RCC 7860 (cell line): ENCODE data around the gene MTRF1.
"Not testable (repeated sequence)": the region's sequence is repeated elsewhere in the genome, so short reads cannot be mapped to it uniquely, and the experiment has no call there.

Source experiments
- DNase-seq: peaks from one replicate; pipeline ENCODE4 v3.0.0-alpha.2; 2015; ENCODE audit warnings: low spot score
- FAIRE-seq: peaks from 2 replicates; lab custom pipeline; 2012; peaks lifted over from hg19 to GRCh38; lab: Jason Lieb, UNC

MTRF1 gene

DNA sequence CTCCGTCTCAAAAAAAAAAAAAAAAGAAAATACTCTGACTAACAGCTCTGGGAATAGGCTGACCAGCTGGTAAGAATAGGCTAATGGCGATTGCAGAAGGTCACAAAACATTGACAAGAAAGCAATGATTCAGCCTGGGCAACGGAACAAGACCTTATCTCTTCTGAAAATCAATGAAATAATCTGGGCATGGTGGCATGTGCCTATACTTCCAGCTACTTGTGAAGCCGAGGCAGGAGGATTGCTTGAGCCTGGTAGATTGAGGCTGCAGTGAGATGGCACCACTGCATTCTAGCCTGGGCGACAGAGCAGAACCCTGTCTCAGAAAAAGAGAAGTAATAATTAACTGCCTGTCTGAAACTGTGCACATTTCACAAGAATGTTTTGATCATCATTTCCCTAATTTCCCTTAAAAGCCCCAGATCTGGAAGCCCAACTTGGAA lies 18.8 kb upstream of the MTRF1 start:
- FAIRE-seq = peak; percentile 8
- peak; percentile 56 for DNase-seq

DNA sequence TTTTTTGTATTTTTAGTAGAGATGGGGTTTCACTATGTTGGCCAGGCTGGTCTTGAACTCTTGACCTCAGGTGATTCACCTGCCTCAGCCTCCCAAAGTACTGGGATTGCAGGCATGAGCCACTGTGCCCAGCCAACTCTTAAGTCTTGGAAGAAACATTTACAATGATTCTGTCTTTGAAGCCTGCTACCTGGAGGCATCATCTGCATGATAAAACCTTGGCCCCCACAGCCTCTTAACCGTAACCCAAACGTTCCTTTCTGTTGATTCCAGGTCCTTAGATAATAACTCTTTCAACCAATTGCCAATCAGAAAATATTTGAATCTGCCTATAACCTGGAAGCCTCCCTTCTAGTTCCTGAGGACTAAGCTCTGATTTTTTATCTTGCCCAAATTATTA lies 15.8 kb upstream of the MTRF1 start:
- DNase-seq, FAIRE-seq: not testable (repeated sequence)

DNA sequence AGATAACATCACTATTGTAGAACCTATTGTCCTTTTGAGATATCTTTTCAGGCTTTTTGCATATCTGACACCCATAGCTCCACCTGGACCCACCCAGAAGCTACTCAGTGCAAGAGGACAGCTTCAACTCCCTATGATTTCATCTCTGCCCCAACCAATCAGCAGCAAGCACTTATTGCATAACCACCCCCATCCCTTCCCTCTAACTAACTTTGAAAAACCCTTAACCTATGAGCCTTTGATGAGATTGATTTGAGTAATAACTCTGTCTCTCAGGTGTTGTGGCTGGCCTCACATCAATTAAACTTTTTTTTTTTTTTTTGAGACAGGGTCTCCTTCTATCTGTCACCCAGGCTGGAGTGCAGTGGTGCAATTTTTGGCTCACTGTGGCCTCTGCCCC lies 13.4 kb upstream of the MTRF1 start:
- FAIRE-seq = no peak

DNA sequence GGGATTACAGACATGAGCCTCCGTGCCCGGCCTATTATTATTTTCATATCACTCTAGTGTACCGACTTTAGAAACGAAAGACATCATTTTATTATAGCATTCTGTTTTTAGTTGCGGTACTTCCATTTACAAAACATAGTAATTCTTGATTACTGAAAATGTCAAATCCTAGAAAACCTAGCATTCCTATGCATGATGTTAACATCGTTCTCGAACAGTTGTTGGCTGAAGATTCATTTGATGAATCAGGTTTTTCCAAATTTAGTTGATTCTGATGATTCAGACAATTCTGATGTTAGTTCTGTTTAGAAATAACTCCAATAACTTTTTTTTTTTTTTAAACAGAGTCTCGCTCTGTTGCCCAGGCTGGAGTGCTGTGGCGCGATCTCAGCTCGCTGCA lies 11.5 kb upstream of the MTRF1 start:
- no peak for FAIRE-seq
- DNase-seq = no peak

More for the DNA sequence above, 13.4 kb upstream of the MTRF1 start:
- DNase-seq = no peak

DNA sequence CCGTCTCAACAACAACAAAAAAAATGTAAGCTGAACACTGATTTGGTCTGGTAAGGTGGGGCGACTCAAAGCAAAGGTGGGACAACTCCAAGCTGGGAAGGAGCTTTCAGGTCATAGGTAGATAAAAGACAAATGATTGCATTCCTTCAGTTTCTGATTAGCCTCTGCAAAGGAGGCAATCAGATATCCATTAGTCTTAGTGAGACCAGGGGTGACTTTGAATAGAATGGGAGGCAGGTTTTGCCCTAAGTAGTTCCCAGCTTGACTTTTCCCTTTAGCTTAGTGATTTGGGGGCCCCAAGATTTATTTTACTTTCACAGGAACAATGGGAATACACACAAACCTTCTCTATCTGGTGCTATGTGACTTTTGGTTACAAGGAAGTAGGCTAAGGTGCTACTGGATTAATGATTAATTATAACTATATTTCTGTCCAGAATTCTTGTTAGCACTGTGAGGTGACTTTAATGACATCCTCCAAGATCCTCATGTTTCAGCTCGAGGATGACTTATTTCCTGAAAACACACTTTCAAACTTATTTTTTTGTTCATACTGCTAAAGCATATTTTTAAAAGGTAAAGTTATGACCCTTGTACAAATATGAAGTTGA lies 10.6 kb upstream of the MTRF1 start:
- no peak for FAIRE-seq

DNA sequence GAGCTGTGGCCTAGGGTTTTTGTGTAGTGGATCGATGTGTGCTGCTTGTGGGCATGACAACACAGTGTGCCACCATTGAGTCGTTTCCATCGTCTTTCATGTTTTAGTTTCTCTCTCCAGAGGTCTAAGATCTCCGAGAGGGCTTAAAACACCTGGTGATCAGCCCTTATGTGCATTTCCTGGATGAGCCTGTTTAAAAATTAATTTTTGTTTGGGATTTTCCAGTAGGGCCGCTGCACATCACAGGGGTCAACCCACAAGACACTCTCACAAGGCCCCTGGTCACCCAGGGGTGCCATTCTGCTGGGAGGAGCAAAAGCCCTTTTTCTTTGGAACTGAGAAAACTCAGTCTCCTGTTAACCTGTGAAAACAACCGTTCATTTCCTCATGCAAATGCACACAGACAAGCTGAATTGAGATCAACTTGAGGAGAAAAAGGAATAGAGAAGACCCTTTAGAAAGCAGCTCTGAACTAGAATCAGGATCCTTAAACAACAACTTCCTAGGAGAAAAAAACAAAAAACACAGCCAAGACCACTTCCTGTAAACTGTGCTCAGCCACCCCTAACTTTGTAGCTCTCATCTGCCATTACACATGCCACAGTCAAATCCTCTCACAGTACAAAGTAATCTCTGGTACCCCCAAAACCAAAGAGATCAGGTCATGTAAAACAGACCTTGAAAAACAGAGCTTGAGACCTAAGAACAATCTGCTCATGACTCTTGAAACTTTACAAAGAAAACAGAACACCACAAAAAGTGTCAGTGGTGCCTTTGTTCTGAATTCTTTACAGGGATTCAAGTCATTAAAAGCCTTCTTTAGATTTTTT lies 8.3 kb upstream of the MTRF1 start:
- no peak for DNase-seq
- no peak for FAIRE-seq

More for the DNA sequence above, 10.6 kb upstream of the MTRF1 start:
- no peak for DNase-seq

DNA sequence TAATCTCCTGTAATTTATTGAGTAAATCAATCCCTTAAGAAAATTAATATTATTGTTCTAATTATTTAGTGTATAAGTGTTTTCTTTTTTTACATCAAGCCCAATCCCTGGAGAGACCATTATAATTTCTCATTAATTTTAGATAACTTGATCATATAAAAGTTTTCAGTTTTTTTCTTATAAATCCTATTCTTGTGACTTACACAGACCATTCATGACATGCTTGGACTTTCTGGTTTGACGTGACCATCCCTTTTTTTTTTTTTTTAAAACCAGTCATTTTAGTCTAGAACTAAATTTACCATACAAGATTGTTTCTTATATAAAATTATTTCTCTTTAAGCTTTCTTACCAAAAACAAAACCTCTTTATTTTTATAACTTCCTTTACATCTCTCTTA lies 5.4 kb upstream of the MTRF1 start:
- DNase-seq = peak; percentile 30
- no peak for FAIRE-seq

DNA sequence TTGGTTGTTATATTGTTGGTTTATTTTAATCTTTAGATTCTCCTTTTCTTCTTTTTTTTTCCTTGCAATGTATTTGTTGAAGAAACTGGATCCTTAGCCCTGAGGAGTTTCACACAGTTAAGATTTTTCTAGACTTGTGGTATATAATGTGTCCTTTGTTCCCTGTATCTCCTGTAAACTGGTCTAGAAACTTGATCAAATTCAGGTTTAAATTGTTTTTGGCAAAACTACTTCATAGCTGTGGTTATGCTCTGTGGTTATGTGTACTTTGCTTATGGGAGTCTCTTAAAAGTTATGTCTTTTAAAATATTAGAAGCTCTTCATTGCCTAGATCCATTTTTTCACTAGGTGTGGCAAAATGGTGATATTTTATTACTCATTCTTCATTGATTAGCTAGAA lies 3.7 kb upstream of the MTRF1 start:
- DNase-seq (no peak), FAIRE-seq (no peak)

DNA sequence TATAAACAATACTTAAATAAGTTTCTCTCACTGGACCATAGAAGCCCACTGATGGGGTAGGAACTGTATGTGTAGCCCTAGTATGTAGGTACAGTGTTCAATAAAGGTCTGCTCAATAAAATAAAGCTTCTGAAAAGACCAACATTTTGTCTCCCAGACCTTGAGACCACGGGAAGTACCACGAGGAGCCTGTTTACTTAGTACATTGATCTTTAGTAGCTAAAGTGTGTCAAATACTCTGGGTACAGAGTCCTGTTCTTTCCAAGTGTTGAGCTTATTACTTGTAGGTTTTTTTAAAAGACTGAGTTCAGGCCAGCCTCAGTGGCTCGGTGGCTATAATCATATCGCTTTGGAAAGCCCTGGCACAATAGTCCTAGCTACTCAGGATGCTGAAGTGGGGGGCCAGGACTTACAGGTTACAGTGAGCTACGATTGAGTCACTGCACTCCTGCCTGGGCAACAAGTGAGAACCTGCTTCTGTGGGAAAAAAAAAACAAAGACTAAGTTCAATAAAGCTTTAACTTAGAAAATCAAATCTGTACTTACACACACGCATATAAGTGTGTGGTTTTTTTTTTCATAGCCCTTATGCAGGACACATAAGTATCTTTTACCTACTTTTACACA lies 3.4 kb downstream of the MTRF1 start:
- FAIRE-seq (no peak), DNase-seq (no peak)

DNA sequence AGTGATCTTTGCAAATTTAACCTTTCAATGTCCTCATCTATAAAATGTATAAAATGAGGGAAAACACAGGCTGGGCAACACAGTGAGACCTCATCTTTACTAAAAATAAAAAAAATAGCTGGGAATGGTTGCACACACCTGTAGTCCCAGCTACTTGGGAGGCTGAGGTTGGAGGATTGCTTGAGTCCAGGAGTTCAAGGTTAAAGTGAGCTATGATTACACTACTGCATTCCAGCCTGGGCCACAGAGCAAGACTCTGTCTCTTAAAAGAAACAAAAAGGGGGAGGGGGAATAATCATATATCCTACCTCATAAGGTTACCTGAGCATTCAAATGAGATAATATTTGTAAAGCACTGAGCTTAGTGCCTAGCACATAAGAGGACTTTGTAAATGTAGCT lies 5.8 kb downstream of the MTRF1 start:
- FAIRE-seq = no peak
- no peak for DNase-seq

DNA sequence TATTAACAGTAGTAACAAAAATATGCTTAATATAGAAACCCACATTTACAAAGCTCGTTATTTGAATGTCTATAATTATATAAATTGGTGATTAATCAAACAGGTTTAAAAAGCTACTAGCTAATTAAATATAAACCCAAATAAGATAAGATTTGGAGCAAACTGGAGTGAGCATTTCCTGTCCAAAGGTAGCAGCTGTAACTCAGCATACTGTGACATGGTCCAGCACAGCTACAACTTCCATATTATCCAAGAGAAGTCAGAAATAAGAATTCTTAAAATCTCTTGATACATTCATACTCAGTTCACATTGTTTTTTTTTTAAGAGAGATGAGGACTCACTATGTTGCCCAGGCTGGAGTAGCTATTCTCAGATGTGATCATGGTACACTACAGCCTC lies 8.5 kb downstream of the MTRF1 start:
- no peak for FAIRE-seq
- no peak for DNase-seq

DNA sequence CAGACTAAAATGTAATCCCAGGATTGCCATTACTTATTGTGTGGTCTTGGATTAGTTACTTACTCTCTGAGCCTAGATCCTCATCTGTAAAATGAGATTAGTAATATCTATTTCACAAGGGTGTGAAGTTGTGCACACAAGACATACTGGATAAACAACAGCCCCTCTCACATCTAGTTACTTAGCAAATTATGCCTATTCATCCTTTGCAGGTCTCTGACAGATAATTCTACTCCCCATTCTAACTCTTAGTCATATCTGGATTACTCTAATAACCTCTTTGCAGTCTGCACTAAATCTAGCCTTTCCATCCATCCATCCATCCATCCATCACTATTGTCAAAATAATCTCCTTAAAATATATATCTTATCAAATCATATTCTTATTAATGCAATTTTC lies 12.4 kb downstream of the MTRF1 start:
- FAIRE-seq (no peak), DNase-seq (no peak)

DNA sequence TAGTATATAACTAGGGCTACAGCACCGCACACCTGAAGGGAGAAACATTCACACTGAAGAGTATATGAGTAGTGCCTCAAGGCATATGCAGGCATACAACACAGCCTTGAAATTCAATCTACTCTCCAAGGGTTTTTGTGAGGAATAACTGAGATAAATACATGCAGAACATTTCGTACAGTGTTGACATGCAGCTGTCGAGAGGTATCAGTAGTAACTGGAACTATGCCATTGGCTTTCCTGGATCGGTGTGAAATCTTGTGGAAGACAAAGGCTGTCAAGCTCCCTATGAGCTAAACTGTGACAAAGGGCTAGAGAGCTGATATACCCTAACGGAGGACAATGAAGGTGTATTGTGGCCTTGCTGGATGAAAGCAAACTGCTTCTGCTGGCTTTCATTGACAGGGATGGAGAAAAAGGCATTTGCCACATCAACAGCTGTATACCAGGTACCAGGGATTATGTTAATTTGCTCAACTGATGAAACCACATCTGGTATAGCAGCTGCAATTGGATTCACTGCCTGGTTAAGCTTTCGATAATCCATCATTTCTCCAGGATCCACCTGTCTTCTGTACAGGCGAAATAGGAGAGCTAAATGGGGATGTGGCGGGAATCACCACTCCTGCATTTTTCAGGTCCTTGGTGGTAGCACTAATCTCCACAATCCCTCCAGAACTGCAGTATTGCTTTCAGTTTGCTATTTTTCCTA lies 16.3 kb downstream of the MTRF1 start:
- DNase-seq (no peak), FAIRE-seq (no peak)

DNA sequence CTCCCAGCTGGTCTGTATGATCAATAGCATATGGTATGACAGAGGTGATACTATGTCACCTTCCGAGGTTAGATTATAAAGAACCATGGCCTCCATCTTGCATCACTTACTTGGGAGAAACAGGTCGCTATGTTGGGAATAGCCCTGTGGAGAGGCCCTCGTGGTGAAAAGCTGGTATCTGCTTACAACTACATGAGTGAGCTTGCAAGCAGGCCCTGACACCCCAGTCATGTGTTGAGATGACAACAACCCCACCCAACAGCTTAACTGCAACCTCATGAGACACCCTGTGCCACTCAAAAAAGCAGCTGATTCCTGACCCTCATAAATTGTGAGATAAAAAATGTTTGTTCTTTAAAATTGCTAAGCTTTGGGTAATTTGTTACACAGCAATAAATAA lies 18.8 kb downstream of the MTRF1 start:
- no peak for DNase-seq
- FAIRE-seq = no peak

DNA sequence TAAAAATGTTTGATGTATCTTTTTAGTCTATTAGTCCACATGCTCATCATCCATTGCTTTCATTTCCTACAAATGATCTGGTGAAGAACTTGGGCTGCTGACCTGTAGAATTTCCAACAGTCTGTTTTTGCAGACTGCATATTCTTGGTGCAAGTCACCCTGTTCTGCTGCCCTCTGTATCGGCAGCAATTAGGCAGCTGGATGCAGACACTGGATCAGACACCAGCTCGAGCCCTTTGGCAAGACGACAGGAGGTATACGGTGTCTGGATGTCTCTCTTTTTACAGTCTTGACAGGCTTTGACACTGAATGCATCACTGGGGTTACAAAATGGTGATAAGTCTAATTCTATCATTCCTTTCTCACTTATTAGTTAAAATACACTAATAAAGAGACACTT lies 21.8 kb downstream of the MTRF1 start:
- no peak for DNase-seq
- FAIRE-seq = no peak

DNA sequence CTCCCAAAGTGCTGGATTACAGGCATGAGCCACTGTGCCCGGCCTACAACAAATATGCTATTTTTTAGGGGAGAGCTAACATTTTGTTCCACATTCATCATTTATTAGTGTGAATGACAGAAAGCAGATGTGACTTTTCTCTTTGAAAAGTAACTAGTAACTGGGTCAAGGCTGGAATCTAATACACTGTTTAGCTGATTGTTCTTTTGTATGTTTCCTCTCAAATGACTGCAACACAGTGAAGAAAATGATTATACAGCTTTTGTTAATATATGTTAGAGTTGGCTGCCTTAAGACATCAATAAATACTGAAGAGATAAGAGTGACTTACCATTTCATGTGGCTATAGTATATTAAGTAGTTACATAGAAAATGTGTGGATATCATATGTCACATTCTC lies 27.0 kb downstream of the MTRF1 start:
- FAIRE-seq (no peak), DNase-seq (no peak)

DNA sequence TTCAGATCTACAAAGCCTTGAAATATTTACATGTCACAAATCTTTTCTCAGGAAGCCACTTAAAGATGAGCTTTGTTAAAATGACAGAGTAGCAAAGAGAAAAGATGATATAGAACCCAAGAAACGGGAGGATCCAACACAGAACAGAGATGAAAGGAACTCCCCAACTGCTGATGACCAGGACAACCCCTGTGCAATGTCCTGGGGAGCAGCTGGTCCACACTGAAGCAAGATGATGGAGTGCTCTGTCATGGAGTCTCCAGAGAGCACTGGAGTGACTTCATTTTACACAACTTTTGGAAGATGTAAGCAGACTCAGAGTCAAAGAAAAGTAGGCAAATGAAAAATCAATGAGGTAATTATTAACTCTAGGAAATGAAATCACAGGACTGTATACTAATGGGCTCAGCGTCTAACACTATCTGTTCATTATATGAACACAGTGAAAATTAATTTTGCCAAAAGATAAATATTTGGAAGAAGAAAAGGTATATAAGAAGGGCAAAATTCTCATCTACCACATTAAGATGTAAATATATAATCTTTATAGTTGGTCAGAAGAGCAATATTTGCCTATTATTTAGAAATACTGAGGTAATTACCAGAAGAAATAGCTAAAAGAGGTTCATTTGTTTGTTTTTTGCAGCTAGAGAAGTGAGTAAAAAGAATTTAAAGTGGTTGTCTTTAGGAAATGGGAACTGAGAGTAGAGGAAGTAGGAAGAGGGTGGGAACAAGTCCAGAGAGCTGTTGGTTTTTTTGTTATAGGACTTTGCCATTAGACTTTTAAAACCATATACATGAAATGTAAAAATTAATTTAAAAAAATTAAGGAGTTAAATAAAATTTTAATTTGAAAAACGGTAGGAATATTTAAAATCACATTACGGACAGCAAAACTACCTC lies 30.5 kb downstream of the MTRF1 start:
- FAIRE-seq (no peak), DNase-seq (no peak)

DNA sequence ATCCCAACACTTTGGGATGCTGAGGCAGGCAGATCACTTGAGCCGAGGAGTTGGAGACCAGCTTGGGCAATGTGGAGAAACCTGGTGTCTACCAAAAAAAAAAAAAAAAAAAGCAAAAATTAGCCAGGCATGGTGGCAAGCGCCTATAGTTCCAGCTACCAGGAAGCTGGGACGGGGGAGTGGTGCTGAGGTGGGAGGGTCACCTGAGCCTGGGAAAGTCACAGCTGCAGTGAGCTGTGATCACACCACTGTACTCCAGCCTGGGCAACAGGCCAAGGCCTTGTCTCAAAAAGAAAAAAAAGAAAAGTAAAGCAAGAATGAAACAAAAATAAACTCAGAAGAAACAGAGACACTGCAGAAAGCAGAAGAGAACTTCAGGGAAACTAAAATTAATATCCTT lies 31.6 kb downstream of the MTRF1 start:
- FAIRE-seq (peak; percentile 41), DNase-seq (peak; percentile 40)

DNA sequence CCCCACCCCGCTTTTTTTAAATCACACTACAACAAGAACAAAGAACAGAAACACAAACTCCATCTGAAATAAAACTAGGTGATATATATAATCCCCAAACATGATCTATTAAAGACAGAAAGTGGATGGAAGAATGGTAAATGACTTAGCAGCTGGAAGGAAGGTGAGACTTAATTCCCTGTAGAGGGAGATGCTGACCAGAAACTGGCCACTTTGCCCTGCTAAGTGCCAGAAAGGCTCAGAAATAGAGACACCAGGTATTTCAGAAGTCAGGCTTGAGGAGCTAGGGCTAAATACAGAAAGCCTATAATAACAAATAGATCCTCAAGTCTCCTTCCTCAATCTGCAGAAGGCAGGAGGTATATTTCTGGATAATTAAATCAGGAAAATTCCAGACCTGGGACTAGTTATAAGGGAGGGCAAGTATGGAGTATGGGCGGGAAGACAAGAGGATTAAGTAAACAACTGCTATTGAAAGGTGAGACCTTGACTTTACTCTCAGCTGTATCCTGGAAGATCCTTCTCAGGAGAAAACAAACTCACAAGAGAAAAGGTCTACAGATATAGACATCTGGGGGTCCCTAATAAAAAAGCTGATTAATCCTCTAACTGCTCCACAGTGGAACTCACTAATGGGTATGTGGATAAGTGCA lies 32.2 kb downstream of the MTRF1 start:
- no peak for DNase-seq
- FAIRE-seq = no peak

DNA sequence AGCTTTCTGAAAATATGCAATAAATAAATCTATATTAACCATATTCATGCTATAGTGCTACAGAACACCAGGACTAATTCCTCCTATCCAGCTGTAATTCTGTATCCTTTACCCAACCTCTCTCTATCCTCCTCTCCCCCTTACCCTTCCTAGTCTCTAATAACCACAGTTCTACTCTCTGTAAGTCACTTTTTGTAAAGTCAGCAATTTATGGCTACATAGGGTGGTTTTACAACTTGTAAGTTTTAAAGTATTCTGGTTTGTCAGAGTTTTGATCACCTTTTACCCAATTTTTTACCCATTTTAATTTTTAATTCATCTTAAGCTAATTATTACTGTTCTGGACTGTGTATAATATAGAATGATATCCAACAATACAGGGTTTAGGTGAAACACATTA lies 34.0 kb downstream of the MTRF1 start:
- no peak for DNase-seq
- no peak for FAIRE-seq
